ENCODE measurements around the gene CDK6.

The CDK6 gene

DNA sequence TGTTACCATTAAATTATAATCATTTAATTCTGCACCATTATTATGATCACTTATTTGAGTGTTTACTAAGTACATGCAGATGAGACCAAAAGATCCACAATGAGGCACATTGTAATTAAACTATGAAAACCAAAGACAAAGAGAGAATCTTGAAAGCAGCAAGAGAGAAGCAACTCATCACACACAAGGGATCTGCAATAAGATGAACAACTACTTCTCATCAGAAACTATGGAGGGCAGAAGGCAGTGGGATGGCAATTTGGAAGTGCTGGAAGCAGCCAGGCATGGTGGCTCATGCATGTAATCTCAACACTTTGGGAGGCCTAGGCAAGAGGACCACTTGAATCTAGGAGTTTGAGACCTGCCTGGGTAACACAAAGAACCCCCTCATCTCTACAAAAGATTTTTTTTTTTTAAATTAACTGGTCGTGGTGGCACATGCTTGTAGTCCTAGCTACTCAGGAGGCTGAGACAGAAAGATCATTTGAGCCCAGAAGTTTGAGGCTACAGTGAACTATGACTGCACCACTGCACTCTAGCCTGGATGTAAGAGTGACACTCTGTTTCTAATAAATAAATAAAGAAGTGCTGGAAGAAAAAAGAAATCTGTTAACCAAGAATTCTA is 47.7 kb downstream of the CDK6 start:
- DNase-seq: no peak

- DNase-seq: peak; percentile 40
Observed at GRCh38 chr7:92785923-92786322, 50.5 kb downstream of the CDK6 start.

DNA sequence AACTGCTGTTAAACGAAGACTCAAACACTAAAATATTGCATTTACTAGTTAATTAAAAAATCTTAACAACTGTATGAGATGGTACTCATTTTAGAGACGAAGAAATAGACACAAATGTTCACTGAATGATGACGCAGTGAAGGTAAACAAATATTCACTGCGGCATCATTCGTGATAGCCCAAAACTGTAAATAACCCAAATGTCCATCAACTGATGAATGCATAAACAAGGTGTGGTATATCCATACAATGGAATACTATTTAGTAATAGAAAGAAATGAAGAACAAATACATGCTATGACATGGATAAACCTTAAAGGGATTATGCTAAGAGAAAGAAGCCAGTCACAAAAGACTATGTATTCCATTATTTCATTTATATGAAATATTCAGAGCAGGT is 51.4 kb downstream of the CDK6 start:
- no peak for DNase-seq

DNA sequence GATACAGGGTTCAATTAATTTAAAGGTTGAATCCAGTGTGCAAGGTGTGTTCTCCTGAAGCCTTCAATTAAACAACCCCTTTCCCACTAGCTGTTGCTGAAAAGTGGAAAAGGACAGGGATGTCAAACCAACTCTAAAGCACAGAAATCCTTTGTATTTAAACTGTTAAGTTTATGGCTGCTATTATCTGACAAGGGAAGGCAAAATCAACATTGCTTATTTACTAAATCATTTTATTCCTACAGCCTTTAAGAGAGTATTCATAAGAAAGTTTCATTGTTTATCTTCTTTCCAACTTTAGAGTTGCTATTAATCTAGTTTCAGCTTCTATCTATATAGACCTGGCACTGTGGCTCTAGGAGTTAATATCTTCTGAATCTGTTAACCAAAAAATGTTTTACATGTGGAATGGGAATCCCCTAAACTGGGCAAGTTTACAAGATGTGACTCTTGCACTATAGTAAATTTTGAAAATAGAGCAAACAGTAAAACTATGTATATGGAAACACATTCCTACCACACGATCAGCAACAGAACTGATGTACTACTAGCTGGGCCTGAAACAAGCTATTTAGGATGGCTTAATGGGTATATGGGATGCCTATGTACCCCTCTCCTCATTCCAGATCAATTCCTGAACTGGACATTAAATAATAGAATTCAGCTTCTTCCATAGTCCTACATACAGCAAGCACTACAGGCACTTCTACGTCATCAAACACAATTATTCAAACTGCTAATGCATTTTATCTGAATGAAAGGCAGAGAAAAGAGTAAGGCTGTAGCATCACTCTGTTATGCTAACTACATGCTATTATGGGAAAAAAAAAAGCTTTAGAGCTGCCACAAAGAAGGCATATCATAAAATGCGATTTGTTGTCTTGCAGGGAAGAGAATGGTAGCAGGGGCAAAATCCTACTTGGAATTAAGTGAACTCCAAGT is 52.8 kb downstream of the CDK6 start:
- peak; percentile 52 for DNase-seq

- DNase-seq: no peak
Observed at GRCh38 chr7:92782855-92783254, 53.5 kb downstream of the CDK6 start.

DNA sequence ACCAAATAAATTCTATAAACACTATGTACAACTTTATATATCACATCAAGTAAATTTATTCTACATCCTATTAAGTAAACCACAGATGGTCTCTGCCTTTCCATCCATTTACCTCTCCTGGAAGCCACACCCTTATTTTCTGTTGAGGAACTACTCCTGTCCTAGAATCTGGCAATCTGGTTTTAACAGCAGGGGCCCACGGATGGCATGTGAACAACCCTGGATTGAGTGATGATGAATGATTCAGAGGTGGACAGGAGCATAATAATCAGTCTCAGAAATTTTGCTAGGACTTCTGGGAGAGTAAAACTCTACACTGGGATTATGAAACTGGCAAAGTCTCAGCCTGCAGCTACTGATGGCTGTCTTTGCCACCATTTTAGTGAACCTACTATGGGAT is 54.1 kb downstream of the CDK6 start:
- DNase-seq: no peak

- DNase-seq: no peak
Observed at GRCh38 chr7:92781117-92781720, 55.2 kb downstream of the CDK6 start.

DNA sequence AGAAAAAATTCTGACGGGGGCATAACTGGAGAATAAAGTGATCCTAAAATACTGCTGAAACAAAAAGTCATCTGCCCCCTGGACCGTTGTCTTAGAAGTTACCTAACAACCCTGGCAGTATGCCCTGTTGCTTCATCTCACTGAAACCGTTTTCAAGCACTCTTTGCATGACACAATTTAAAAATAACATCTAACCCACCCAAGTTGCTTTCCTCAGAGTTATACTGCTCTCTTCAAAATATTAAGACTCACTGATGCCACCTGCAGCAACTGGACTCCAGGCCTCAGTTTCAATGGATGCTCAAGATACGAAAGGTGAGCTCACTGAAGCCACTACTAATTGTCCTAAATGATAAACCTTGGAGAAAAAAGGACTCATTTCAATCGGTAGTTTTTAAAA is 57.4 kb downstream of the CDK6 start:
- DNase-seq: peak; percentile 34

GRCh38 chr7:92777993-92778392 is 58.4 kb downstream of the CDK6 start:
- DNase-seq: no peak

- DNase-seq: no peak
Observed at GRCh38 chr7:92773808-92774207, 62.6 kb downstream of the CDK6 start.

DNA sequence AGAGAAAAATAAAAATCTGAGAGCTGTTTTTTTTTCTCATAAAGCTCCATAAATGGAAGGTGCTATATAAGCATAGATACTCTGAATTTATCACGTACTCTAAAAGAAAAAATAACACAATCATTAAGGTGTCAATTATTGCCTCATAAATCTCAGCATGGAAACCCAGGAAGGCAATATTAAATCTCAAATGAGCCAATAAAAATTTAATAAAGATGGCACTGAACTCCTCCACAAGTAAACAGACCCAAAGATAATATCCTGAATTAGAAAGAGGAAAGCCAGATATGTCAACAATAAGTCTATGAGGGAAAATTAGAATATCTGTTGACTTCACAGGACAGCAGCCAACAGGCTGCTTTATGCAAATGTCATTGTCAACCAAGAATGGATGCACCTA is 66.5 kb downstream of the CDK6 start:
- no peak for DNase-seq

DNA sequence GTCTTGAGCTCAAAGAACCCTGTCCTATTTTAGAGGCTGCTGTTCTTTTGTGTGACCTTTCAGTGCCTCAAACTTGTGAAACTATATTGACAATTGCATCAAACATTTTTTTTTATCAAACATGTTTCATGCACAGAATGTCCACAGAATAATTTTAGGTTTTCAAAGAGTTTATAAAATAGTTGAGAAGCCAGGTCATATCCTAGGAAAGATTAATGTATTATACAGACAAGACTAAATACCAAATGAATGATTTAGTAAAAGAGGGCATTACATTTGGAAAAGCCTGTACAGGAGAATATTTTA is 67.0 kb downstream of the CDK6 start:
- no peak for DNase-seq

- peak; percentile 62 for DNase-seq
Observed at GRCh38 chr7:92768501-92769393, 67.6 kb downstream of the CDK6 start.

GRCh38 chr7:92767437-92767836 is 68.9 kb downstream of the CDK6 start:
- peak; percentile 65 for DNase-seq

DNA sequence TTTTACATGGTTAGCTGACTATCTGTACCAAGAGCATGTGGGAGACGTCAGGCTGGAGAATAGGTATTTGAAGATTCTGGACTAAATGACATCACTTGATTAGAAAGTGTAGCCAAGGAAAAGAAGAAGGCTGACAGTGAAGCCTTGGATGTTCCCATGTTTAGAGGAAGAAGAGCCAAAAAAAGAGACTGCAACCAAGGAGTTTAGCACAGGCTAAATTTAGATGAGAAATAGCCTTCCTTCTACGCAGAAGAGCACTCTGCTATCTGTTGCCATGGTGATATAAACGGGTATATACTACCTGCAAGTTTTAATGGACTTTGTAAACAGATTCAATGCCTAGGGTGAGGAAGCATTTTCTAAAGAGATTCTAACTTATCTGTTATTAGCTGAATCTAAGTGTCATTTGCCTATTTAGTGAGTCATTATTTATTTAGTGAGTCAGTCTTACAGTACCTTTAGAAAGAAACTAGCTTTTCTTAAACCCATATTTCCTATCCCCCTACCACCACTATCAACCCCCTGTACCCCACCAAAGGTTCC is 69.8 kb downstream of the CDK6 start:
- DNase-seq: peak; percentile 36

GRCh38 chr7:92765725-92766124 is 70.6 kb downstream of the CDK6 start:
- peak; percentile 93 for DNase-seq

- DNase-seq: peak; percentile 83
Observed at GRCh38 chr7:92763636-92764423, 72.5 kb downstream of the CDK6 start.

DNA sequence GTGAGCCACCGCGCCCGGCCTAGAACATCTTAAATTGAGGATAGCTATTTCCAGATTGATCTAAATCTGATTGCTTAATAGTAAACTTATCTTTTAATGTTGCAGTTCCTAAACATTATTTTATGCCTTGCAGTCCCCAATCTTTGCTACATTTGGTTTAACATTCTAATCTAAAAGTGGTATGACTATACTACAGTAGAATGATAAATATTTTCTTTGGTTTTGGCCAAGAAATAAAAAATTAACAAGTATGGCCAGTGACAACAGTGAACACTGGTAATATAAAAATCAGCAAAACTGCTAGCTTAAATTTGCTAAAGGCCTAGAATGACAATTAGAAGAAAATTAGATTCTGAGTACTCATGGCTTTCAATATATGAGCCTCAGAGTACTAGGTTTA is 73.5 kb downstream of the CDK6 start:
- DNase-seq: no peak

GRCh38 chr7:92761391-92762097 is 74.8 kb downstream of the CDK6 start:
- no peak for DNase-seq

- DNase-seq: no peak
Observed at GRCh38 chr7:92758796-92759431, 77.5 kb downstream of the CDK6 start.
